Measurements from ENCODE around the gene CORO7.

CORO7 gene

GRCh38 chr16:4442371-4442770, 26.0 kb upstream of the CORO7 start:
- TF ChIP-seq CTCF (IDR thresholded peaks at IDR 0.05; ENCODE audit: low read depth, low read length), result no peak
- DNase-seq (ENCODE audit: low read depth, low spot score), result no peak
- in situ Hi-C loops (cut with HindIII; ENCODE audit: low sequenced_read_pairs), result no loop called here

GRCh38 chr16:4437366-4437765, 21.0 kb upstream of the CORO7 start:
- TF ChIP-seq CTCF (IDR thresholded peaks at IDR 0.05; ENCODE audit: low read depth, low read length), result no peak
- in situ Hi-C loops (cut with HindIII; ENCODE audit: low sequenced_read_pairs), result no loop called here
- no peak for DNase-seq (ENCODE audit: low read depth, low spot score)
- H3K4me3 ChIP-seq (ENCODE audit: low read depth, low read length), result no peak overlapping the region

More at GRCh38 chr16:4442371-4442770, 26.0 kb upstream of the CORO7 start:
- no peak overlapping the region for H3K4me3 ChIP-seq (ENCODE audit: low read depth, low read length)

- in situ Hi-C loops (cut with HindIII; ENCODE audit: low sequenced_read_pairs), result no loop called here
- peak; percentile 16 for DNase-seq (ENCODE audit: low read depth, low spot score)
- H3K4me3 ChIP-seq (ENCODE audit: low read depth, low read length), result no peak overlapping the region
- no peak for TF ChIP-seq CTCF (IDR thresholded peaks at IDR 0.05; ENCODE audit: low read depth, low read length)
These were observed 19.1 kb upstream of the CORO7 start for GRCh38 chr16:4435337-4436067.

GRCh38 chr16:4433914-4434787, 17.8 kb upstream of the CORO7 start:
- no peak for DNase-seq (ENCODE audit: low read depth, low spot score)
- in situ Hi-C loops (cut with HindIII; ENCODE audit: low sequenced_read_pairs), result no loop called here
- no peak for TF ChIP-seq CTCF (IDR thresholded peaks at IDR 0.05; ENCODE audit: low read depth, low read length)
- no peak overlapping the region for H3K4me3 ChIP-seq (ENCODE audit: low read depth, low read length)

GRCh38 chr16:4433228-4433627, 16.8 kb upstream of the CORO7 start:
- in situ Hi-C loops (cut with HindIII; ENCODE audit: low sequenced_read_pairs), result no loop called here
- H3K4me3 ChIP-seq (ENCODE audit: low read depth, low read length), result no peak overlapping the region
- no peak for TF ChIP-seq CTCF (IDR thresholded peaks at IDR 0.05; ENCODE audit: low read depth, low read length)
- DNase-seq (ENCODE audit: low read depth, low spot score), result no peak

- TF ChIP-seq CTCF (IDR thresholded peaks at IDR 0.05; ENCODE audit: low read depth, low read length), result no peak
- no peak for DNase-seq (ENCODE audit: low read depth, low spot score)
- in situ Hi-C loops (cut with HindIII; ENCODE audit: low sequenced_read_pairs), result no loop called here
These were observed 14.6 kb upstream of the CORO7 start for GRCh38 chr16:4431023-4431422.

More at GRCh38 chr16:4431023-4431422, 14.6 kb upstream of the CORO7 start:
- no peak overlapping the region for H3K4me3 ChIP-seq (ENCODE audit: low read depth, low read length)

Measured in astrocyte of the spinal cord (primary cell).